Astrocyte of the spinal cord (primary cell): ENCODE data around the gene GK.
A peak's percentile ranks its signal among the peaks of the same experiment; 100 is the strongest.

Experiments
- DNase-seq: peaks from one replicate; pipeline ENCODE4 v3.0.0; 2011; ENCODE audit warnings: low read depth, low spot score
- H3K4me3 ChIP-seq: 2 replicates; pipeline ENCODE4 v1.5.1; 2011; ENCODE audit warnings: low read depth, mild to moderate bottlenecking, low read length, moderate library complexity
- CTCF ChIP-seq: IDR thresholded peaks from 2 replicates; pipeline ENCODE4 v1.5.1; 2012; ENCODE audit warnings: low read depth, mild to moderate bottlenecking, low read length, inconsistent platforms
- in situ Hi-C: cut with HindIII; loops from 2 replicates; pipeline ENCODE4 v1.10.0; 2017; ENCODE audit warnings: low sequenced_read_pairs

Gene GK

GRCh38 chrX:30653415-30654131 lies at the start of gene GK:
Gene GK, plus strand, starts transcription at chrX:30653423. Its CDS starts 115 bp downstream, at chrX:30653538.
- DNase-seq = no peak
- no peak for TF ChIP-seq CTCF
- in situ Hi-C loops = no loop called here

GRCh38 chrX:30607155-30607554 lies 46.1 kb upstream of the GK start:
- no peak for DNase-seq
- TF ChIP-seq CTCF = no peak
- H3K4me3 ChIP-seq = no peak overlapping the region
- in situ Hi-C loops = no loop called here

More at GRCh38 chrX:30653415-30654131, at the start of gene GK:
- peak within 1 kb of the TSS; percentile 63 for H3K4me3 ChIP-seq

GRCh38 chrX:30610026-30610425 lies 43.2 kb upstream of the GK start:
- H3K4me3 ChIP-seq = no peak overlapping the region
- no peak for TF ChIP-seq CTCF
- no peak for DNase-seq
- in situ Hi-C loops = no loop called here

- H3K4me3 ChIP-seq = no peak overlapping the region
- no peak for DNase-seq
- no peak for TF ChIP-seq CTCF
- in situ Hi-C loops = no loop called here
Measured at GRCh38 chrX:30612250-30612655, 41.0 kb upstream of the GK start.

GRCh38 chrX:30613721-30614120 lies 39.5 kb upstream of the GK start:
- H3K4me3 ChIP-seq = no peak overlapping the region
- DNase-seq = no peak
- TF ChIP-seq CTCF = no peak
- in situ Hi-C loops = no loop called here

GRCh38 chrX:30615229-30615628 lies 38.0 kb upstream of the GK start:
- no peak overlapping the region for H3K4me3 ChIP-seq
- no peak for TF ChIP-seq CTCF
- in situ Hi-C loops = no loop called here
- DNase-seq = no peak
